Measurements from ENCODE around the gene HMCN1.

HMCN1 gene

DNA sequence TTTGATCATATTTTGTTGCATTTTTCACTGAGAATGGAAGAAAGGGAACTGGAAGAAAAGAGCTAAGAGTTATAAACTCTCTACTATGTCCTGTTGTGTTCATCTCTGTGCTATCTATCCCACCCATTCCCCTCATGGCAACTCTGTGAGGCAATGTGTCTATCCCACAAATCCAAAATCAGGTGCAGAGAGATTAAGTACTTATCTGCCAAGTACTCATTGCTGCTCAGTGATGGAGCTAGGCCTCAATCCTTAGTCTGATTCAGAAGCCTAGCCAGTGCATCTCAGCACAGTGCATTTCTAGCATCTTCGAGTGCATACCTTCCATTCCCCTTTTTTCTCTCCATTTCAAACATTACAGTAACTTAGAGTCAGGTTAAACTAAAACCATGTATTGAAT is 370.3 kb downstream of the HMCN1 start:
- Histone ChIP-seq H3K27me3 (ENCODE audit: insufficient read depth, low read depth) (no peaks in the 10 kb centered on the region), H4K20me1 (ENCODE audit: insufficient read depth) (no peaks in the 10 kb centered on the region), H3K9ac (no peak overlapping the region), H3K36me3 (ENCODE audit: insufficient read depth) (no peaks in the 10 kb centered on the region), H3K4me1 (ENCODE audit: low read depth, poor library complexity, severe bottlenecking) (no peaks in the 10 kb centered on the region), H3K79me2 (ENCODE audit: insufficient read depth, low read depth) (no peaks in the 10 kb centered on the region), H3K4me3 (IDR thresholded peaks at IDR 0.05; ENCODE audit: insufficient read depth, low read depth, low read length) (no peak overlapping the region), H3K4me2 (no peak overlapping the region), H2AFZ (ENCODE audit: low read depth) (no peak overlapping the region), H3K27ac (no peak overlapping the region)
- TF ChIP-seq, protein P1, sequence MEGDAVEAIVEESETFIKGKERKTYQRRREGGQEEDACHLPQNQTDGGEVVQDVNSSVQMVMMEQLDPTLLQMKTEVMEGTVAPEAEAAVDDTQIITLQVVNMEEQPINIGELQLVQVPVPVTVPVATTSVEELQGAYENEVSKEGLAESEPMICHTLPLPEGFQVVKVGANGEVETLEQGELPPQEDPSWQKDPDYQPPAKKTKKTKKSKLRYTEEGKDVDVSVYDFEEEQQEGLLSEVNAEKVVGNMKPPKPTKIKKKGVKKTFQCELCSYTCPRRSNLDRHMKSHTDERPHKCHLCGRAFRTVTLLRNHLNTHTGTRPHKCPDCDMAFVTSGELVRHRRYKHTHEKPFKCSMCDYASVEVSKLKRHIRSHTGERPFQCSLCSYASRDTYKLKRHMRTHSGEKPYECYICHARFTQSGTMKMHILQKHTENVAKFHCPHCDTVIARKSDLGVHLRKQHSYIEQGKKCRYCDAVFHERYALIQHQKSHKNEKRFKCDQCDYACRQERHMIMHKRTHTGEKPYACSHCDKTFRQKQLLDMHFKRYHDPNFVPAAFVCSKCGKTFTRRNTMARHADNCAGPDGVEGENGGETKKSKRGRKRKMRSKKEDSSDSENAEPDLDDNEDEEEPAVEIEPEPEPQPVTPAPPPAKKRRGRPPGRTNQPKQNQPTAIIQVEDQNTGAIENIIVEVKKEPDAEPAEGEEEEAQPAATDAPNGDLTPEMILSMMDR (conservative IDR thresholded peaks at IDR 0.05; ENCODE audit: low read depth, low read length): no peak

DNA sequence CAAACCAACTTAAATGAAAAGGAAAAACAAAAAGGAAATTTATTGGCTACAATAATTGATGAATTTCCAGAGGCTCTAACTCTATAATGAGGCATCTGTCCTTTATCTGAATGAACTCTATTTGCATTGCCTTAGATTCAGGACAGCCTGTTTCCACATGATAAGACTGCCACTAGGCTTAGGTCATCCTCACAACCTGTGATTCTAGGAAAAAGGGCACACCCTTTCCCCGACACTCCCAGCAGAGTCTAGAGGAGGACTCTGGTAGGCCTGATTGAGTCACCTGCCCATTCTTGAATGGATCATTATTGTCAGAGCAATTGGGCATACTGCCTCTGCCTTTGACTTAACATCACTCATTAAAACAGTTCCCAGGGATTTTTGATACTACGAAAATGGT is 378.1 kb downstream of the HMCN1 start:
- TF ChIP-seq, protein P1 (conservative IDR thresholded peaks at IDR 0.05; ENCODE audit: low read depth, low read length): no peak
- Histone ChIP-seq H3K36me3 (ENCODE audit: insufficient read depth) (no peaks in the 10 kb centered on the region), H3K4me2 (no peak overlapping the region), H3K79me2 (ENCODE audit: insufficient read depth, low read depth) (no peaks in the 10 kb centered on the region), H3K4me1 (ENCODE audit: low read depth, poor library complexity, severe bottlenecking) (no peaks in the 10 kb centered on the region), H3K9ac (no peak overlapping the region), H3K27ac (no peak overlapping the region), H2AFZ (ENCODE audit: low read depth) (no peak overlapping the region), H3K27me3 (ENCODE audit: insufficient read depth, low read depth) (no peaks in the 10 kb centered on the region), H3K4me3 (IDR thresholded peaks at IDR 0.05; ENCODE audit: insufficient read depth, low read depth, low read length) (no peak overlapping the region), H4K20me1 (ENCODE audit: insufficient read depth) (no peaks in the 10 kb centered on the region)

DNA sequence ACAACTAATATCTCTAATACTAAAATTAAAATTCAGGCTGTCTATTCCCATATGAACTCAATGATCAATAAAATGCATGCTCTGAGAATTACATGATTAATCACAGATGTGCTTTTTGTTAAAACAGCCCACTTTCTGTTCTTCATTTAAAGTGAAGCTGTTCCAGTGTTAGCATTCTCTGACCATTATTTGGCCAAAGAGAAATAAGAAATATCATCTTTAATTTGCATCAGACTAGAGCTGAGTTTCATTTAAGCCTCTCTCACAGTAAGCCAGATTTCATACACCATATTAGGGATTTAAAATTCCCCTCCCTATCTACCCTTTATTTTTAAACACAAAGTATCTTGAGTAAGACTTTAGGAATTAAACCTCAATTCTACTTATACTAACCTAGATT is 379.3 kb downstream of the HMCN1 start:
- Histone ChIP-seq H3K4me1 (ENCODE audit: low read depth, poor library complexity, severe bottlenecking) (no peaks in the 10 kb centered on the region), H3K4me2 (no peak overlapping the region), H3K27ac (no peak overlapping the region), H3K9ac (no peak overlapping the region), H3K27me3 (ENCODE audit: insufficient read depth, low read depth) (no peaks in the 10 kb centered on the region), H3K79me2 (ENCODE audit: insufficient read depth, low read depth) (no peaks in the 10 kb centered on the region), H2AFZ (ENCODE audit: low read depth) (no peak overlapping the region), H3K4me3 (IDR thresholded peaks at IDR 0.05; ENCODE audit: insufficient read depth, low read depth, low read length) (no peak overlapping the region), H4K20me1 (ENCODE audit: insufficient read depth) (no peaks in the 10 kb centered on the region), H3K36me3 (ENCODE audit: insufficient read depth) (no peaks in the 10 kb centered on the region)
- TF ChIP-seq, protein P1 (conservative IDR thresholded peaks at IDR 0.05; ENCODE audit: low read depth, low read length): no peak

DNA sequence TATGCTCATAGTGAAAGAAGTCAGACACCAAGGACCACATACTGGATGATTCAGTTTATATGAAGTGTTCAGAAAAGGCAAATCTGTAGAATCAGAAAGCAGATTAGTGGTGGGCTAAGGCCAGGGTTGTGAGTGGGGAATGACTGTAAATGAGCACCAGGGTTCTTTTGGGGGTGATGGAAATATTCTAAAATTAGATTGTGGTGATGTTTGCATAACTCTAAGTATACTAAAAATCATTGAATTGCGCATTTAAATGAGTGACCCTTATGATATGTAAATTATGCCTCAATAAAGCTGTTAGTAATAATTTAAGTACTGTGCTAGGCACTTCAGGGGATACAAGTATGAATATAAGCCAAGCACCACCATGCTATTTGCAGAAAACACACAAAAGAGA is 384.5 kb downstream of the HMCN1 start:
- Histone ChIP-seq H3K36me3 (ENCODE audit: insufficient read depth) (no peaks in the 10 kb centered on the region), H3K4me3 (IDR thresholded peaks at IDR 0.05; ENCODE audit: insufficient read depth, low read depth, low read length) (no peak overlapping the region), H3K27ac (no peak overlapping the region), H3K9ac (no peak overlapping the region), H3K4me1 (ENCODE audit: low read depth, poor library complexity, severe bottlenecking) (no peaks in the 10 kb centered on the region), H2AFZ (ENCODE audit: low read depth) (no peak overlapping the region), H3K4me2 (no peak overlapping the region), H3K27me3 (ENCODE audit: insufficient read depth, low read depth) (no peaks in the 10 kb centered on the region), H4K20me1 (ENCODE audit: insufficient read depth) (no peaks in the 10 kb centered on the region), H3K79me2 (ENCODE audit: insufficient read depth, low read depth) (no peaks in the 10 kb centered on the region)
- TF ChIP-seq, protein P1 (conservative IDR thresholded peaks at IDR 0.05; ENCODE audit: low read depth, low read length): no peak

DNA sequence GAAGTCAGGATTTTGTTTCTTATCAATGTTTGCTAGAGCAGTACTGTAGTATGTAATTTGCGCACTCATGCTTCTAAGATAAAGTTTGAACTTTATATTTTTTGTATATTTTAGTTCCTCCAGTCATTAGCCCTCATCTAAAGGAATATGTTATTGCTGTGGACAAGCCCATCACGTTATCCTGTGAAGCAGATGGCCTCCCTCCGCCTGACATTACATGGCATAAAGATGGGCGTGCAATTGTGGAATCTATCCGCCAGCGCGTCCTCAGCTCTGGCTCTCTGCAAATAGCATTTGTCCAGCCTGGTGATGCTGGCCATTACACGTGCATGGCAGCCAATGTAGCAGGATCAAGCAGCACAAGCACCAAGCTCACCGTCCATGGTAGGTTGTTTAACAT is 388.6 kb downstream of the HMCN1 start:
- Histone ChIP-seq H3K9ac (no peak overlapping the region), H2AFZ (ENCODE audit: low read depth) (no peak overlapping the region), H3K79me2 (ENCODE audit: insufficient read depth, low read depth) (no peaks in the 10 kb centered on the region), H3K27ac (no peak overlapping the region), H3K27me3 (ENCODE audit: insufficient read depth, low read depth) (no peaks in the 10 kb centered on the region), H3K36me3 (ENCODE audit: insufficient read depth) (no peaks in the 10 kb centered on the region), H3K4me2 (no peak overlapping the region), H4K20me1 (ENCODE audit: insufficient read depth) (no peaks in the 10 kb centered on the region), H3K4me1 (ENCODE audit: low read depth, poor library complexity, severe bottlenecking) (no peaks in the 10 kb centered on the region), H3K4me3 (IDR thresholded peaks at IDR 0.05; ENCODE audit: insufficient read depth, low read depth, low read length) (no peak overlapping the region)
- TF ChIP-seq, protein P1 (conservative IDR thresholded peaks at IDR 0.05; ENCODE audit: low read depth, low read length): no peak

Measured in KMS-11 (cell line).